Mesothelial cell of epicardium (in vitro differentiated cells): ENCODE data around the gene HIGD1A. TPM values are rescaled to one million over a fixed set of nuclear protein-coding genes. Genes with fewer than 3 reads are reported as not detected.

Experiments
- DNase-seq, 2 experiments: peaks; one replicate each; pipeline ENCODE4 v3.0.0; 2021; ENCODE audit warnings: low spot score in 2 of 2; ENCODE audit not compliant: unreplicated experiment in 2 of 2
- H3K27ac Mint-ChIP-seq: 2 replicates; pipeline ENCODE4 v1.8.0; 2021; ENCODE audit warnings: mixed read lengths
- H3K27me3 Mint-ChIP-seq: 2 replicates; pipeline ENCODE4 v1.8.0; 2021; ENCODE audit warnings: low read depth, mixed read lengths
- H3K36me3 Mint-ChIP-seq: 2 replicates; pipeline ENCODE4 v1.8.0; 2021; ENCODE audit warnings: mixed read lengths
- H3K4me1 Mint-ChIP-seq: 2 replicates; pipeline ENCODE4 v1.8.0; 2021; ENCODE audit warnings: mixed read lengths
- H3K4me3 Mint-ChIP-seq: 2 replicates; pipeline ENCODE4 v1.8.0; 2021; ENCODE audit warnings: mild to moderate bottlenecking, moderate library complexity, mixed read lengths
- H3K9me3 Mint-ChIP-seq: 2 replicates; pipeline ENCODE4 v1.8.0; 2021; ENCODE audit warnings: mixed read lengths
- CTCF ChIP-seq: fragments of 200-600 bp; sonication (generic); IDR thresholded peaks from one replicate; pipeline ENCODE4 v1.5.0; 2021; ENCODE audit warnings: antibody characterized with exemption; ENCODE audit not compliant: unreplicated experiment
- total RNA-seq: library from RNA; stranded (reverse); gene quantifications from 3 replicates; pipeline ENCODE4 v1.2.1, GENCODE V29; 2021

The HIGD1A gene
- total RNA-seq, 1 donor from 2014 or later = 63.9 TPM

- Mint-ChIP-seq H3K9me3 (no peaks in the 10 kb centered on the region), H3K27me3 (no peaks in the 10 kb centered on the region), H3K27ac (no peak overlapping the region), H3K4me3 (no peak overlapping the region), H3K36me3 (no peaks in the 10 kb centered on the region), H3K4me1 (peaks cover 30% of the 10 kb centered on the region)
- peak in 1 of 2 experiments; percentile 19 for DNase-seq
- no peak for TF ChIP-seq CTCF
These were observed 60.9 kb downstream of the HIGD1A start for GRCh38 chr3:42743204-42743995.

DNA sequence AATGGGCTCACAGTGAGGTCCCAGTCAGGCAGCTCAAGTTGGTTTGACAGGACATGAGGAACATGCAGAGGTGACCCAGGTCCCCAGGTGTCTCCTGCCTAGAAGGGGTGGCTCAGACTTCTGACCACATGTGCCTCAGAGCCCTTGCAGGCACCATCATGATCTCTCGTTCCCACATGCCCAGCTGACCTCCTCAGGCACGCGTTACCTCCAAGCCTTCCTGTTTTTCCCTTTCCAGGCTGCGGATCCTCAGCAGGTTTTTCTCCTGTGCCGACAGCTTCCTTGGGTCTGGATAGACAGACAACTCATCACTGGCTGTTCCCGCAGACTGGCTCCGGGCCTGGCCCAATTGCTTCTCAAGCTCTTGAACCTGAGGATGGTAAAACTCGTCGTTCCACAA lies 61.6 kb downstream of the HIGD1A start:
- Mint-ChIP-seq H3K9me3 (no peaks in the 10 kb centered on the region), H3K27me3 (no peaks in the 10 kb centered on the region), H3K4me1 (peaks cover 28% of the 10 kb centered on the region), H3K4me3 (no peak overlapping the region), H3K36me3 (no peaks in the 10 kb centered on the region), H3K27ac (no peak overlapping the region)
- no peak for DNase-seq
- no peak for TF ChIP-seq CTCF

DNA sequence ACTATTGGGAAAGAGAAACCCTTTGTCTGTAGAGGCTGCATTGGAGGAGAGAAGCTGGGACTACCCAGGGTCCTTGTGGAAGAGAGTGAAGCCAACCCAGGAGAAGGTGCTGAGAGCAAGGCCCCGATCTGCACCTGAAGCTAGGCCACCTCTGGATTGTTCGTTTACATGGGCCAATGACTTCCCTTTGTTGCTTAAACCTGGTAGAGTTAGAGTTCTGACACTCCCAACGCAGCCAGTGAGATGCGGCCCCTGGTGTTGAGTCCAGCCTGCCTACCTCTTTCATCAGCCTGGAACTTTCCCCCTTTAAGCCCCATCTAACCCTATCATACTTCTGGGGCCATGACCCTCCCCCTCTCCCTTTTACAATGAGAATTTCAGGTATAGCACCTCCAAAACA lies 62.0 kb downstream of the HIGD1A start:
- Mint-ChIP-seq H3K36me3 (no peaks in the 10 kb centered on the region), H3K27ac (no peak overlapping the region), H3K9me3 (no peaks in the 10 kb centered on the region), H3K4me1 (peaks cover 28% of the 10 kb centered on the region), H3K27me3 (no peaks in the 10 kb centered on the region), H3K4me3 (no peak overlapping the region)
- TF ChIP-seq CTCF = no peak
- no peak for DNase-seq

DNA sequence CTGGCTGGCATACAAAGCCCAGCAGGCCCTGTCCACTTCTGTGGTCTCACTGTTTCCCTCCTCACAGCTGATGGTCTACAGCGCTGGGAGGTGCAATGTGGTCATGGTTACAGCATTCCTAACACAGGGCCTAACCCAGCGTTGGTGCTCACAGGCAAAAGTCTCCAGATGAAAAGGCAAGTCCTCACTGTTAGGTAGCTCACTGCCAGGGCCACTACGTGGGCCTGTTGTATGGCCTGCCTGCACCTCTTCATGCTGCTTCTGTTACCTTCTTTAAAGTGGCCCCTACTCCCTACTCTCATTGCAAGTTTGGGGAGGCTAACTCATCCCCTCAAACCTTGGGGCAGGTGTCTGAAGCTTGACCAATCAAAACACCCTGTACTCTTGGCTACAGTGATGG lies 62.5 kb downstream of the HIGD1A start:
- Mint-ChIP-seq H3K4me3 (no peak overlapping the region), H3K36me3 (no peaks in the 10 kb centered on the region), H3K27ac (no peak overlapping the region), H3K27me3 (no peaks in the 10 kb centered on the region), H3K4me1 (peaks cover 26% of the 10 kb centered on the region), H3K9me3 (no peaks in the 10 kb centered on the region)
- no peak for DNase-seq
- TF ChIP-seq CTCF = no peak

DNA sequence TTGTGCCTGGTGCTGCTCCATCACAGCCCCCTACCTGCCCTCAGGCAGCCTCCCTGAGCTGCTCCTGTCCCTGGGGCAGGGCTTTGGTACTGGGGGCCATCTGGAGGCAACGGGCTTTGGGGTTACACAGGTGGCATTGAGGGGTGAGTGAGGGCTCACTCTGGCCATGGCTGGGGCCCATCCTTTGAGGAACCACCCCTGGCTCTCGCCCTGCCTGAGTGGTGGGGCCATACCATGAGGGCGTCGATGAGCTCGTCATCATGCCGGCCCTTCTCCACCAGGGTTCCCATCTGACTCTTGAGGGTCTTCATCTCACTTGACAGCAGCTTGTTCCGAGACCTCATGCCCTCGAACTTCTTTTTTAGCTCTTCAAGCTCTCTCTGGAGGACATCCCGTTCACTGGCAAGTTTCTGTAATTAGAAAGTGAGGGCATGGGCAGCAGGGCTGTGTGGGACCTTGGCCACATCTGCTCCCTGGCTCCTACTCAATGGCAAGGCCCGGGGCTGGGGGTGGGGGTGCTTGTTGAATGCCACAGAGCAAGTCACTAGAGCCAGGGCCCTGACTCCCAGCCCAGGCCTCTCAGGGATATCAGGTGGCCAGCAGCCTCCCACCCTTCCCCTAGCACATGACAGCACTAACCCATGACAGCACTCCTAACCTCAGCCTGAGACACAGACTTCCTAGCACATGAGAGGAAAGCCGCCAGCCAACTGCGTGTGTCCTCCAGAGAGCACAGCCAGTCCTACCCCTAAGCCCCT lies 64.7 kb downstream of the HIGD1A start:
- H3K27me3 Mint-ChIP-seq = peaks cover 1% of the 10 kb centered on the region
- H3K27ac Mint-ChIP-seq = peak overlapping the region; percentile 13
- DNase-seq = peak in 1 of 2 experiments; percentile 32
- no peaks in the 10 kb centered on the region for H3K36me3 Mint-ChIP-seq
- peaks cover 9% of the 10 kb centered on the region for H3K4me1 Mint-ChIP-seq
- no peak overlapping the region for H3K4me3 Mint-ChIP-seq
- H3K9me3 Mint-ChIP-seq = no peaks in the 10 kb centered on the region
- TF ChIP-seq CTCF = no peak
